GM15510 (cell line): ENCODE results near the gene REL.
A peak's percentile ranks its signal among the peaks of the same experiment; 100 is the strongest.

Experiments
- POLR2A ChIP-seq: IDR thresholded peaks from 3 replicates; pipeline ENCODE4 v1.6.1; 2011; ENCODE audit warnings: borderline replicate concordance; ENCODE audit not compliant: insufficient read length; ENCODE audit errors: extremely low read depth

REL gene

GRCh38 chr2:60881047-60881932 is at the start of gene REL:
Gene REL (plus strand): TSS chr2:60881574. CDS start chr2:60881841, 267 bp downstream.
- TF ChIP-seq POLR2A = peak; percentile 84

- no peak for TF ChIP-seq POLR2A
These were observed 49.5 kb upstream of the REL start for GRCh38 chr2:60831921-60832320.

- no peak for TF ChIP-seq POLR2A
These were observed 48.8 kb upstream of the REL start for GRCh38 chr2:60832621-60833020.

DNA sequence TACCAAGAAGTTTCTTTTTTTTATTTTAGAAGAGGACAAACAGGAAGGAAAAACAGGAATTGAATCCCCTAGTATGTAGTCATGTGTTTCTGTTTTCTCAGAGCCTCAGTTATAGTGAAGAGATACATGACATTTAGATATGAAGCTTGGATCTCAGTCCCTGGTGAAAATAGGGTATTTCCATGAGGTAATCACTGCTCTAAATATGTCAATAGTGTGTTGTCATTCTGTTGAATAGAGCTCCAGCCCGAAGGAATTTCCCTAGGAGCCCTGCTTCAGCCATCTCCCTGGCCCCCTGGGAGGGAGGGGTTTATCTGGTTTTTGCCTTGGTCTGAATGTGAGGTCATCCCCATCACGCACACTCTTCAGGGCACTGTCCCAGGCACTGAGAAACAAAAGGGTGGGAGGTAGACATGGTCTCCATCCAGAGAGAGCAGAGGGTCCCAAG is 47.1 kb upstream of the REL start:
- TF ChIP-seq POLR2A = no peak

- no peak for TF ChIP-seq POLR2A
These were observed 44.9 kb upstream of the REL start for GRCh38 chr2:60836491-60836890.

DNA sequence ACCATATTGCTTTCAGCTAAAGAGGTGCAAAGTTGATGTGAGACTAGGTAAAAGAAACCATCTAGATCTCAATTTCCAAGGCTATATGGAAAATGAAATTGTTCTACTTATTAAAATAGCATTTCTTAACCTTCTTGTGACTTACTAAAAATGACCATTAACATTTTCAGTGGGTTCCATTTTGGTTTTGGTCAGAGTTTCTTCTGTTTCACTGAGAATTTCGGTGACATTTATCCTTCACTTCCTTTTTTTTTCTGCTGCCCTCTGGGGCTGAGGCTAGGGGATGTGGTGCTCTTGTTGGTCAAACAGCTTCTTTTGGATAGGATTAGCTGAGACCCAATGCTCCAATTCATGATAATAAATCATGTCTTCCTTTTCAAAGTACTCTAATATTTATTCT is 44.3 kb upstream of the REL start:
- no peak for TF ChIP-seq POLR2A

DNA sequence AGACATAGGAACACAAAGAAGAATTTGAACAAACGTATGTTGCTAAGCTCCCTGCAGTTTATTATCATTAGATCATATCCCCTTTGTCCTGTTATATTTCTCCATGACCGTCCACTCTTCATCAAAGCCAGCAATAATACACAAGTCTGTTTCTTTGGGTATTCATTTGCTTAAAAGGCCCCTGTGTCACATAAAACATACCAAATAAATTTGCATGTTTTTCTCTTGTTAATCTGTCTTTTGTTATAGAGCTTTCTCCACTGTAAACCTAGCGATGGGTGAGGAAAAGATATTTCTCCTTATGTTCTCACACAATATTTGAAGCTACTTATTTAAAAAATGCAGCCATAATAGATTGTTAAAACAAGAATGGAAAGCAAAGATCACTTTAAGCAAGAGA is 42.9 kb upstream of the REL start:
- TF ChIP-seq POLR2A = no peak

GRCh38 chr2:60839126-60839813 is 42.1 kb upstream of the REL start:
- TF ChIP-seq POLR2A = peak; percentile 42

DNA sequence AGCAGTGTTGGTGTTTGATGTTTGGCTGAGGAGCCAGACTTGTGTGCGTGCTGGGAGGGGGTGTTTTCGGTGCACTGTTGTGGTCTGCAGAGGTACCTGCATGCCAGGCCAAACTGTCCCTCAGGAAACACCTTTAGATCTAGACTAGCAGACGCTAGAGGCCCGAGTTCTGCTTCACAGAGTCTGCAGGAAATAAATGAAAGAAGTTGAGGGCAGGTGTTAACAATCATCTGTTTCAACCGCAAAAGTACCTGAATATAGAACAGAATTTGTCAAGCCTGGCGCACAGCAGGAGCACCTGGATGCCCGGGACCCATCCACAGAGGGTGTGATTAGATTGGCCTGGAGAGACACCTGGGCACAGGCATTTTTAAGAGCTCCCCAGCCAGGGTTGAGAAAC is 40.5 kb upstream of the REL start:
- TF ChIP-seq POLR2A = no peak

DNA sequence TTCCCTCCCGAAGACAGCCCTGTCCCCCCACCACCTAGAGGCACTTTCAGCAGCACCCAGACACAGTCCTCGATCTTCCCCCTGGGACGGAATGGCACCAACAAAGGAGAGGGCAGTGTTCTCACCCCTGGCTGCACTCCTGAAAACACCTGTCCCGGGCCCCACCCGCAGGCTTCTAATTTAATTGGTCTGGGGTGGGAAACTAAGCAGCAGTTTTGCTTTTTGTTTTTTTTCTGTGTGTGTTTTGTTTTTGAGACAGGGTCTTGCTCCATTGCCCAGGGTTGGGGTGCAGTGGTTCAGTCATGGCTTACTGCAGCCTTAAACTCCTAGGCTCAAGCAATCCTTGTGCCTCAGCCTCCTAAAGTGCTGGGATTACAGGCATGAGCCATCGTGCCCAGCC is 38.4 kb upstream of the REL start:
- TF ChIP-seq POLR2A = no peak

GRCh38 chr2:60844105-60844504 is 37.3 kb upstream of the REL start:
- no peak for TF ChIP-seq POLR2A

GRCh38 chr2:60847854-60848253 is 33.5 kb upstream of the REL start:
- TF ChIP-seq POLR2A = no peak

DNA sequence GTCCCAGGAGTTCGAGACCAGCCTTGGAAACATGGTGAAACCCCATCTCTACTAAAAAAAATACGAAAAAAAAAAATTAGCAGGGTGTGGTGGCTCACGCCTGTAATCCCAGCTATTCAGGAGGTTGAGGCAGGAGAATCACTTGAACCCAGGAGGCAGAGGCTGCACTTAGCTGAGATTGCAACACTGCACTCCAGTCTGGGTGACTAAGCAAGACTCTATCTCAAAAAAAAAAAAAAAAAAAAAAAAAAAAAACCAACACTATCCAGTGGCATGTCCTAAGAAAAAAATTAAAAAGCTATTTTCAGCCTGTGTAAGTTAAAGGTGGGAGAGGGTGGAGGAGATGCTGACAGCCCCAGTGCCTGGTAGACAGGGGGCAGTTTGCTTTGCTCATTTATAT is 32.2 kb upstream of the REL start:
- TF ChIP-seq POLR2A = no peak

GRCh38 chr2:60852282-60852860 is 29.0 kb upstream of the REL start:
- no peak for TF ChIP-seq POLR2A

- no peak for TF ChIP-seq POLR2A
These were observed 27.8 kb upstream of the REL start for GRCh38 chr2:60853531-60853930.

DNA sequence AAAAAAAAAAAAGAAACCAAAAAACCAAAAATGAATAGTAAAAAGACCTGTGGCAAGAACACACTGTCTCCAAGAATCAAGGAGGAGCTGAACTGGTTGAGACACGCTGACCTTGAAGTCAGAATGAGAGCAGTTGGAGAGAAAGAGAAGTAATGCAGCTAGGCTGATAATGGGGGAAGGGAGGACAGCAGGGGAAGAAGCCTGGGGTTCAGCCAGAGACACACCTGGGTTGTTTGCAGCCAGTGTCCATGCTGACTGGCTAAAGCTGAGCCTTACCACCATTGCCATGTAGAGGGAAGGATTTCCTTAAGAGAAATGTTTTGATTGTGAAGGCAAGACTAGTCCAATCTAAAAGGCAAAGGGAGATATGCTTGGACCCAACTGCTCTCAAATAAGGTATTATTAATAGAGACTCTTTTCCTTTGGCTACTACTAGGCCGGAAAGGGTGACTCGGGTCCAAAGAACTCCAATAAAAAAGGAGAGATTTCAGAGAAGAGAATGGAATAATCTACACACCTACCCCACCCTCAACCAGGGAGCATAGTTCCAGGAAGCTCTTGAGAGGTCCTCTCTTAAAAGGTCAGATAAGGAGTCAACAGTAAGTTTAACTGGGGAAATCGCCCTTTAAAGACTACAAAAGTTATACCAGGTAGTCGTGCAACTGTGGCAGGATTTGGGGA is 25.2 kb upstream of the REL start:
- TF ChIP-seq POLR2A = no peak

GRCh38 chr2:60857056-60857455 is 24.3 kb upstream of the REL start:
- TF ChIP-seq POLR2A = no peak
